Neural cell (in vitro differentiated cells): Measurements from ENCODE around the gene PPP4R2. TPM values are rescaled to one million over a fixed set of nuclear protein-coding genes. Genes with fewer than 3 reads are reported as not detected.

ENCODE experiments used
- H2AFZ ChIP-seq: fragments of 200-600, 300-800 bp; sonication (generic), shearing (Covaris generic); 2 replicates; pipeline ENCODE4 v1.6.0; 2014; ENCODE audit warnings: low read depth, mild to moderate bottlenecking, antibody characterized with exemption, low read length, moderate library complexity
- H3F3A ChIP-seq: fragments of 200-600 bp; shearing (Covaris generic); 2 replicates; pipeline ENCODE4 v1.6.1; 2016; ENCODE audit warnings: mild to moderate bottlenecking, moderate library complexity, mixed read lengths, antibody characterized with exemption, low read length; ENCODE audit not compliant: insufficient read depth, poor library complexity, severe bottlenecking
- H3K27ac ChIP-seq: fragments of 200-600, 300-800 bp; sonication (generic), shearing (Covaris generic); 2 replicates; pipeline ENCODE4 v1.5.1; 2014; ENCODE audit warnings: mild to moderate bottlenecking, low read length, moderate library complexity
- H3K27me3 ChIP-seq: fragments of 300-800, 200-600 bp; sonication (generic), shearing (Covaris generic); 2 replicates; pipeline ENCODE4 v1.6.0; 2014; ENCODE audit warnings: mild to moderate bottlenecking, low read depth, low read length, moderate library complexity; ENCODE audit not compliant: insufficient read depth
- H3K36me3 ChIP-seq: fragments of 300-800, 200-600 bp; sonication (generic), shearing (Covaris generic); 2 replicates; pipeline ENCODE4 v1.5.1; 2014; ENCODE audit warnings: mild to moderate bottlenecking, antibody characterized with exemption, low read length, moderate library complexity; ENCODE audit not compliant: insufficient read depth
- H3K4me2 ChIP-seq: fragments of 300-800, 200-600 bp; sonication (generic), shearing (Covaris generic); 2 replicates; pipeline ENCODE4 v1.6.0; 2014; ENCODE audit warnings: mild to moderate bottlenecking, low read length
- H3K4me3 ChIP-seq: fragments of 300-800, 200-600 bp; sonication (generic), shearing (Covaris generic); 2 replicates; pipeline ENCODE4 v1.5.1; 2014; ENCODE audit warnings: mild to moderate bottlenecking, low read length, moderate library complexity
- H3K79me2 ChIP-seq: fragments of 200-600 bp; shearing (Covaris generic); replicated peaks from 2 replicates; pipeline ENCODE4 v1.6.0; 2014; ENCODE audit warnings: mild to moderate bottlenecking, low read length, moderate library complexity; ENCODE audit not compliant: insufficient read depth
- H3K9ac ChIP-seq: fragments of 300-800, 200-600 bp; sonication (generic), shearing (Covaris generic); 2 replicates; pipeline ENCODE4 v1.6.1; 2016; ENCODE audit warnings: mild to moderate bottlenecking, low read length, mixed read lengths
- H3K9me2 ChIP-seq: fragments of 200-600 bp; shearing (Covaris generic); 2 replicates; pipeline ENCODE4 v1.6.1; 2016; ENCODE audit warnings: mild to moderate bottlenecking, low read length, mixed read lengths; ENCODE audit not compliant: insufficient read depth
- H3K9me3 ChIP-seq: fragments of 200-600, 300-800 bp; sonication (generic), shearing (Covaris generic); 2 replicates; pipeline ENCODE4 v1.6.1; 2016; ENCODE audit warnings: mild to moderate bottlenecking, mixed run types, low read length, moderate library complexity, mixed read lengths
- H4K20me1 ChIP-seq: fragments of 200-600 bp; shearing (Covaris generic); 2 replicates; pipeline ENCODE4 v1.6.1; 2016; ENCODE audit warnings: mild to moderate bottlenecking, mixed run types; ENCODE audit not compliant: insufficient read depth
- EP300 ChIP-seq: fragments of 450-650 bp; conservative IDR thresholded peaks from 2 replicates; pipeline ENCODE4 v1.6.1; 2014; ENCODE audit warnings: antibody characterized with exemption, mild to moderate bottlenecking, moderate library complexity; ENCODE audit not compliant: poor library complexity, severe bottlenecking
- EZH2 ChIP-seq: fragments of 200-600, 300-800 bp; shearing (Covaris generic), sonication (generic); IDR thresholded peaks from 2 replicates; pipeline ENCODE4 v1.6.1; 2014; ENCODE audit warnings: antibody characterized with exemption, low read length, borderline replicate concordance, mild to moderate bottlenecking; ENCODE audit not compliant: insufficient read depth, poor library complexity, severe bottlenecking
- MXI1 ChIP-seq: fragments of 450-650 bp; conservative IDR thresholded peaks from 2 replicates; pipeline ENCODE4 v1.6.1; 2014; ENCODE audit warnings: antibody characterized with exemption, mild to moderate bottlenecking; ENCODE audit not compliant: poor library complexity, severe bottlenecking
- POLR2AphosphoS5 ChIP-seq: IDR thresholded peaks from 2 replicates; pipeline ENCODE4 v1.6.1; 2012
- RAD21 ChIP-seq: fragments of 450-650 bp; conservative IDR thresholded peaks from 2 replicates; pipeline ENCODE4 v1.6.1; 2014; ENCODE audit warnings: antibody characterized with exemption, mild to moderate bottlenecking, moderate library complexity
- SMC3 ChIP-seq: fragments of 450-650 bp; conservative IDR thresholded peaks from 2 replicates; pipeline ENCODE4 v1.6.1; 2014; ENCODE audit warnings: antibody characterized with exemption, mild to moderate bottlenecking, moderate library complexity; ENCODE audit not compliant: poor library complexity
- TAF1 ChIP-seq: IDR thresholded peaks from 2 replicates; pipeline ENCODE4 v1.6.1; 2012; ENCODE audit warnings: low read depth
- polyA plus RNA-seq: library from polyadenylated mRNA; depleted of rRNA; stranded (reverse); fragments of >200 nt; gene quantifications from 2 replicates; pipeline ENCODE4 v1.2.3, GENCODE V29; 2014
- TF ChIP-seq, protein P1 (sequence below): fragments of 450-650 bp; IDR thresholded peaks from 2 replicates; pipeline ENCODE4 v1.5.1; 2014; ENCODE audit warnings: antibody characterized with exemption, mild to moderate bottlenecking, moderate library complexity; ENCODE audit not compliant: poor library complexity, severe bottlenecking
- TF ChIP-seq, protein P2 (sequence below): IDR thresholded peaks from 2 replicates; pipeline ENCODE4 v1.6.1; 2012; ENCODE audit warnings: borderline replicate concordance

The PPP4R2 gene
- polyA plus RNA-seq, 1 donor from 2014 or later = 65.5 TPM

DNA sequence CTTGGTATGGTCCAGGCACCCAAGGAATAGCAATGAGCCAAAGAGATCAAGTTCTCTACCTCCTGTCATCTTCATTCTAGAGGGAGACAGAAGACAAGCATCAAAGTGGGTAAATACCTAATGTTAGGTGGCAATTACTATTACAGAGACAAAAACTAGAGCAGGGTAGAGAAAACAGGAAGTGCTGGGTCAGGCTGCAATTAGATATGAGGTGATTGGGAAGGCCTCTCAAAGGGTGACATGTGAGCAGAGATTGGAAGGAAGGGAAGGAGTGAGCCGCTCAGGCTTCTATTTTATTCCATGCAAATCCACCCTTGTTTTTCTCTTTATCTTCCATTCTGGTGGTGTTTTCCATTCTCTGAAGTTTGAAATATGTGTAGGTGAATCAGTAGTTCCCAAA lies 102.3 kb downstream of the PPP4R2 start:
- Histone ChIP-seq H3K4me3 (no peak overlapping the region), H3K79me2 (no peaks in the 10 kb centered on the region), H3K4me2 (no peak overlapping the region), H4K20me1 (no peaks in the 10 kb centered on the region), H3K9me2 (no peaks in the 10 kb centered on the region), H3K27ac (no peak overlapping the region), H3K27me3 (no peaks in the 10 kb centered on the region), H3K9ac (no peak overlapping the region), H3K9me3 (no peaks in the 10 kb centered on the region), H2AFZ (no peak overlapping the region), H3K36me3 (no peaks in the 10 kb centered on the region), H3F3A (no peaks in the 10 kb centered on the region)
- TF ChIP-seq EP300 = no peak
- TF ChIP-seq EZH2 = no peak
- TF ChIP-seq, protein P1, sequence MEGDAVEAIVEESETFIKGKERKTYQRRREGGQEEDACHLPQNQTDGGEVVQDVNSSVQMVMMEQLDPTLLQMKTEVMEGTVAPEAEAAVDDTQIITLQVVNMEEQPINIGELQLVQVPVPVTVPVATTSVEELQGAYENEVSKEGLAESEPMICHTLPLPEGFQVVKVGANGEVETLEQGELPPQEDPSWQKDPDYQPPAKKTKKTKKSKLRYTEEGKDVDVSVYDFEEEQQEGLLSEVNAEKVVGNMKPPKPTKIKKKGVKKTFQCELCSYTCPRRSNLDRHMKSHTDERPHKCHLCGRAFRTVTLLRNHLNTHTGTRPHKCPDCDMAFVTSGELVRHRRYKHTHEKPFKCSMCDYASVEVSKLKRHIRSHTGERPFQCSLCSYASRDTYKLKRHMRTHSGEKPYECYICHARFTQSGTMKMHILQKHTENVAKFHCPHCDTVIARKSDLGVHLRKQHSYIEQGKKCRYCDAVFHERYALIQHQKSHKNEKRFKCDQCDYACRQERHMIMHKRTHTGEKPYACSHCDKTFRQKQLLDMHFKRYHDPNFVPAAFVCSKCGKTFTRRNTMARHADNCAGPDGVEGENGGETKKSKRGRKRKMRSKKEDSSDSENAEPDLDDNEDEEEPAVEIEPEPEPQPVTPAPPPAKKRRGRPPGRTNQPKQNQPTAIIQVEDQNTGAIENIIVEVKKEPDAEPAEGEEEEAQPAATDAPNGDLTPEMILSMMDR = no peak
- TF ChIP-seq SMC3 = no peak
- TF ChIP-seq RAD21 = no peak
- TF ChIP-seq TAF1 = no peak
- TF ChIP-seq, protein P2, sequence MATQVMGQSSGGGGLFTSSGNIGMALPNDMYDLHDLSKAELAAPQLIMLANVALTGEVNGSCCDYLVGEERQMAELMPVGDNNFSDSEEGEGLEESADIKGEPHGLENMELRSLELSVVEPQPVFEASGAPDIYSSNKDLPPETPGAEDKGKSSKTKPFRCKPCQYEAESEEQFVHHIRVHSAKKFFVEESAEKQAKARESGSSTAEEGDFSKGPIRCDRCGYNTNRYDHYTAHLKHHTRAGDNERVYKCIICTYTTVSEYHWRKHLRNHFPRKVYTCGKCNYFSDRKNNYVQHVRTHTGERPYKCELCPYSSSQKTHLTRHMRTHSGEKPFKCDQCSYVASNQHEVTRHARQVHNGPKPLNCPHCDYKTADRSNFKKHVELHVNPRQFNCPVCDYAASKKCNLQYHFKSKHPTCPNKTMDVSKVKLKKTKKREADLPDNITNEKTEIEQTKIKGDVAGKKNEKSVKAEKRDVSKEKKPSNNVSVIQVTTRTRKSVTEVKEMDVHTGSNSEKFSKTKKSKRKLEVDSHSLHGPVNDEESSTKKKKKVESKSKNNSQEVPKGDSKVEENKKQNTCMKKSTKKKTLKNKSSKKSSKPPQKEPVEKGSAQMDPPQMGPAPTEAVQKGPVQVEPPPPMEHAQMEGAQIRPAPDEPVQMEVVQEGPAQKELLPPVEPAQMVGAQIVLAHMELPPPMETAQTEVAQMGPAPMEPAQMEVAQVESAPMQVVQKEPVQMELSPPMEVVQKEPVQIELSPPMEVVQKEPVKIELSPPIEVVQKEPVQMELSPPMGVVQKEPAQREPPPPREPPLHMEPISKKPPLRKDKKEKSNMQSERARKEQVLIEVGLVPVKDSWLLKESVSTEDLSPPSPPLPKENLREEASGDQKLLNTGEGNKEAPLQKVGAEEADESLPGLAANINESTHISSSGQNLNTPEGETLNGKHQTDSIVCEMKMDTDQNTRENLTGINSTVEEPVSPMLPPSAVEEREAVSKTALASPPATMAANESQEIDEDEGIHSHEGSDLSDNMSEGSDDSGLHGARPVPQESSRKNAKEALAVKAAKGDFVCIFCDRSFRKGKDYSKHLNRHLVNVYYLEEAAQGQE = no peak
- TF ChIP-seq MXI1 = no peak
- no peak for TF ChIP-seq POLR2AphosphoS5

DNA sequence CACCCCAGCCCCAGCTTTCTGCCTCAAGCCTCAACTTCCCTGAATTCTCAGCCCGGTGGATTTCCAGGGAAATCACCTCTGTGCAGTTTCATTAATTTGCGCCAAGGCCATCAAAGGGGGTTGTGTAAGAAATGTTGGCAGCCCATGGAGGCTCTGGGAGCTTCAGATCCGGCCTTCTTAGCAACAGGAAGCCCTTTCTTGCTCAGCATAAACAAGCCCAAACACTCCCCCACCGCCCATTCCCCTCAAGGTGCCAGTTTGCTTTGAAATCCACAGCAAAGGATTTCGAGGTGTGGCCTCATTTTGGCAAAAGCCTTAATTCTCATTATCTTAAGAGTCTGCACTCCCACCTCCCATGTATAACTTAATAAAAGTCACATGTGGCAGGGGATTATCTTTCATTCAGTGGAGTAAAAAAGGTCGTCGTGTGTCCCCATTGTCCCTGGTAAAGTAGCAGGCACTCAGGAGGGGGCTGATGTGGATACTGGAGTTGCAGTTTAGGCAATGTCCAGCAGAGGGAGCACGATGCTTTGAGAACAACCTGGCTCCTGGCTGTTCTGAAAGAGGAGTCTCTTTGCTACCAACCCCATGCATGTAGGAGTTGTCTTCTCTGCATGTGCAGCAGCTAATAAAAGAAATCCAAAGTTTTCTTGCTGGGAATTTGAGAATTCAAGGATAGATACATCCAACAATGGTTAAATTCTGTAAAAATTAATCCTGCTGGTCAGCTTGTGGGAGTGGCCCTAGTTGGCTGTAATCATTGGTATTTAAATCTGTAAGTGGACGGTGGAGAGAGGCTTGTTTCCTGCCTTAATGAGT lies 104.3 kb downstream of the PPP4R2 start:
- no peak overlapping the region for H3K4me3 ChIP-seq
- no peak overlapping the region for H2AFZ ChIP-seq

More for the DNA sequence above, 104.3 kb downstream of the PPP4R2 start:
- Histone ChIP-seq H3K4me2 (no peak overlapping the region), H3K36me3 (no peaks in the 10 kb centered on the region), H3K9me2 (no peaks in the 10 kb centered on the region), H3K9me3 (no peaks in the 10 kb centered on the region), H3K9ac (no peak overlapping the region), H3K27ac (no peak overlapping the region), H3F3A (no peaks in the 10 kb centered on the region), H4K20me1 (no peaks in the 10 kb centered on the region), H3K27me3 (no peaks in the 10 kb centered on the region), H3K79me2 (no peaks in the 10 kb centered on the region)
- TF ChIP-seq RAD21 (peak; percentile 98), EZH2 (no peak), MXI1 (no peak), SMC3 (peak; percentile 100), POLR2AphosphoS5 (no peak), EP300 (no peak), TAF1 (no peak)
- TF ChIP-seq, protein P1 = peak; percentile 96
- TF ChIP-seq, protein P2 = no peak
